K562 (cell line): ENCODE data around the gene LRRC8E. TPM values are rescaled to one million over a fixed set of nuclear protein-coding genes. Genes with fewer than 3 reads are reported as not detected.
A peak's percentile ranks its signal among the peaks of the same experiment; 100 is the strongest.

ENCODE experiments used
- BRD9 ChIP-seq: fragments of 450-650 bp; IDR thresholded peaks from 2 replicates; pipeline ENCODE4 v1.6.1; 2018; ENCODE audit warnings: low read depth; ENCODE audit not compliant: partially characterized antibody
- BRF2 ChIP-seq: IDR thresholded peaks from 3 replicates; pipeline ENCODE4 v1.6.1; 2011; ENCODE audit warnings: borderline replicate concordance, mild to moderate bottlenecking; ENCODE audit not compliant: insufficient read length, insufficient read depth
- EGR1 ChIP-seq: fragments of 450-650 bp; conservative IDR thresholded peaks from 2 replicates; pipeline ENCODE4 v1.6.1; 2017; ENCODE audit warnings: mild to moderate bottlenecking
- ERF ChIP-seq: fragments of 450-650 bp; formaldehyde crosslinking; IDR thresholded peaks from 2 replicates; pipeline ENCODE4 v1.4.0; 2020; ENCODE audit warnings: mild to moderate bottlenecking, mixed read lengths
- FOXJ3 ChIP-seq: sonication (generic); formaldehyde crosslinking; IDR thresholded peaks from 2 replicates; pipeline ENCODE4 v1.4.0; 2020; ENCODE audit warnings: mild to moderate bottlenecking, missing genetic modification reagents
- GABPA ChIP-seq: fragments of 200-800 bp; sonication (Bioruptor generic); conservative IDR thresholded peaks from 2 replicates; pipeline ENCODE4 v1.6.1; 2016; ENCODE audit warnings: low read depth, missing genetic modification characterization, missing compliant biosample characterization
- NCOA6 ChIP-seq: fragments of 450-650 bp; IDR thresholded peaks from 2 replicates; pipeline ENCODE4 v1.6.1; 2017; ENCODE audit warnings: mild to moderate bottlenecking
- PML ChIP-seq: IDR thresholded peaks from 2 replicates; pipeline ENCODE4 v1.6.1; 2012; ENCODE audit warnings: low read length, inconsistent platforms
- SNIP1 ChIP-seq: fragments of 450-650 bp; IDR thresholded peaks from 2 replicates; pipeline ENCODE4 v1.7.1; 2017; ENCODE audit warnings: low read depth, mild to moderate bottlenecking
- SRSF1 ChIP-seq: fragments of 200-400 bp; formaldehyde crosslinking; IDR thresholded peaks from 2 replicates; pipeline ENCODE4 v1.6.1; 2017; ENCODE audit warnings: mild to moderate bottlenecking, low read depth, low read length, moderate library complexity
- ZC3H4 ChIP-seq: sonication (generic); formaldehyde crosslinking; IDR thresholded peaks from 2 replicates; pipeline ENCODE4 v1.9.0; 2021; ENCODE audit warnings: missing genetic modification reagents, borderline replicate concordance
- ZFX ChIP-seq: sonication (generic); formaldehyde crosslinking; IDR thresholded peaks from 2 replicates; pipeline ENCODE4 v1.8.0; 2022; ENCODE audit warnings: mild to moderate bottlenecking, missing genetic modification reagents, moderate library complexity
- ZNF121 ChIP-seq: sonication (generic); formaldehyde crosslinking; conservative IDR thresholded peaks from 2 replicates; pipeline ENCODE4 v1.8.0; 2022; ENCODE audit warnings: missing genetic modification reagents
- ZNF444 ChIP-seq: fragments of 250-450 bp; sonication (Bioruptor Pico); IDR thresholded peaks from 2 replicates; pipeline ENCODE4 v1.4.0; 2020; ENCODE audit warnings: mild to moderate bottlenecking, moderate library complexity
- polyA plus RNA-seq, 8 experiments: library from polyadenylated mRNA; depleted of rRNA in 4 of 8; stranded (reverse) in 5 of 8; unstranded in 3 of 8; fragments of >200 nt; fragmentation: Nextera tagmentation in 2 of 8; fragmentation: Illumina TruSeq in 1 of 8; extraction: Ambion mirVana in 2 of 8; extraction: Trizol in 1 of 8; gene quantifications; 2 replicates each; pipeline versions ENCODE4 v1.2.1 to v1.2.3, GENCODE V29; 2011 to 2014; ENCODE audit warnings: inconsistent platforms in 1 of 8, missing spikeins in 1 of 8
- total RNA-seq, 7 experiments: library from RNA; depleted of rRNA in 6 of 7; stranded (reverse); fragments of >200 nt in 6 of 7; fragmentation: Illumina TruSeq in 2 of 7; extraction: Trizol in 2 of 7; gene quantifications; 2 replicates each; pipeline versions ENCODE4 v1.2.1 to v1.2.3, GENCODE V29; 2011 to 2021; ENCODE audit warnings: low replicate concordance in 1 of 7
- TF ChIP-seq, protein P1 (sequence below): sonication (generic); formaldehyde crosslinking; IDR thresholded peaks from 2 replicates; pipeline ENCODE4 v1.8.1; 2023; ENCODE audit warnings: mild to moderate bottlenecking, missing genetic modification reagents
- TF ChIP-seq, protein P2 (sequence below): fragments of 450-650 bp; formaldehyde crosslinking; IDR thresholded peaks from 2 replicates; pipeline ENCODE4 v1.4.0; 2020; ENCODE audit warnings: mild to moderate bottlenecking, moderate library complexity
- TF ChIP-seq, protein P3 (sequence below): fragments of 250-450 bp; sonication (Bioruptor Pico); IDR thresholded peaks from 2 replicates; pipeline ENCODE4 v1.4.0; 2020; ENCODE audit warnings: mild to moderate bottlenecking, moderate library complexity
- TF ChIP-seq, protein P4 (sequence below), 2 experiments: fragments of 450-650 bp in 1 of 2; sonication (generic) in 1 of 2; formaldehyde crosslinking in 1 of 2; IDR thresholded peaks in 1 of 2; conservative IDR thresholded peaks in 1 of 2; 2 replicates each; pipeline versions ENCODE4 v1.6.1 to v1.8.1; 2016 to 2023; ENCODE audit warnings: mild to moderate bottlenecking in 2 of 2, moderate library complexity in 2 of 2, inconsistent platforms in 1 of 2, missing genetic modification reagents in 1 of 2

The LRRC8E gene
- total and polyA plus RNA-seq, 9 of the 15 experiments (the other 6 are each of a cell fraction or from before 2014, with no cell fraction given) = 0.08 to 5.7 (median 3.5) TPM; not detected in 1

- TF ChIP-seq, protein P1, sequence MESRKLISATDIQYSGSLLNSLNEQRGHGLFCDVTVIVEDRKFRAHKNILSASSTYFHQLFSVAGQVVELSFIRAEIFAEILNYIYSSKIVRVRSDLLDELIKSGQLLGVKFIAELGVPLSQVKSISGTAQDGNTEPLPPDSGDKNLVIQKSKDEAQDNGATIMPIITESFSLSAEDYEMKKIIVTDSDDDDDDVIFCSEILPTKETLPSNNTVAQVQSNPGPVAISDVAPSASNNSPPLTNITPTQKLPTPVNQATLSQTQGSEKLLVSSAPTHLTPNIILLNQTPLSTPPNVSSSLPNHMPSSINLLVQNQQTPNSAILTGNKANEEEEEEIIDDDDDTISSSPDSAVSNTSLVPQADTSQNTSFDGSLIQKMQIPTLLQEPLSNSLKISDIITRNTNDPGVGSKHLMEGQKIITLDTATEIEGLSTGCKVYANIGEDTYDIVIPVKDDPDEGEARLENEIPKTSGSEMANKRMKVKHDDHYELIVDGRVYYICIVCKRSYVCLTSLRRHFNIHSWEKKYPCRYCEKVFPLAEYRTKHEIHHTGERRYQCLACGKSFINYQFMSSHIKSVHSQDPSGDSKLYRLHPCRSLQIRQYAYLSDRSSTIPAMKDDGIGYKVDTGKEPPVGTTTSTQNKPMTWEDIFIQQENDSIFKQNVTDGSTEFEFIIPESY (CRISPR knock-in tag) = no peak
- TF ChIP-seq, protein P2, sequence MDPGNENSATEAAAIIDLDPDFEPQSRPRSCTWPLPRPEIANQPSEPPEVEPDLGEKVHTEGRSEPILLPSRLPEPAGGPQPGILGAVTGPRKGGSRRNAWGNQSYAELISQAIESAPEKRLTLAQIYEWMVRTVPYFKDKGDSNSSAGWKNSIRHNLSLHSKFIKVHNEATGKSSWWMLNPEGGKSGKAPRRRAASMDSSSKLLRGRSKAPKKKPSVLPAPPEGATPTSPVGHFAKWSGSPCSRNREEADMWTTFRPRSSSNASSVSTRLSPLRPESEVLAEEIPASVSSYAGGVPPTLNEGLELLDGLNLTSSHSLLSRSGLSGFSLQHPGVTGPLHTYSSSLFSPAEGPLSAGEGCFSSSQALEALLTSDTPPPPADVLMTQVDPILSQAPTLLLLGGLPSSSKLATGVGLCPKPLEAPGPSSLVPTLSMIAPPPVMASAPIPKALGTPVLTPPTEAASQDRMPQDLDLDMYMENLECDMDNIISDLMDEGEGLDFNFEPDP (CRISPR knock-in tag) = no peak; the same call in 1 of the 2 replicates
- TF ChIP-seq BRF2 (no peak), GABPA (tag) (peak; percentile 42), EGR1 (no peak; the same call in 1 of the 2 replicates), SRSF1 (no peak), BRD9 (no peak), SNIP1 (no peak), PML (peak; percentile 59; the same call in 1 of the 2 replicates), ERF (CRISPR knock-in tag) (peak; percentile 33; the same call in 1 of the 2 replicates), ZNF121 (CRISPR knock-in tag) (no peak), FOXJ3 (no peak), ZNF444 (CRISPR knock-in tag) (no peak), NCOA6 (no peak), ZFX (peak; percentile 95), ZC3H4 (CRISPR knock-in tag) (no peak)
- TF ChIP-seq, protein P3, sequence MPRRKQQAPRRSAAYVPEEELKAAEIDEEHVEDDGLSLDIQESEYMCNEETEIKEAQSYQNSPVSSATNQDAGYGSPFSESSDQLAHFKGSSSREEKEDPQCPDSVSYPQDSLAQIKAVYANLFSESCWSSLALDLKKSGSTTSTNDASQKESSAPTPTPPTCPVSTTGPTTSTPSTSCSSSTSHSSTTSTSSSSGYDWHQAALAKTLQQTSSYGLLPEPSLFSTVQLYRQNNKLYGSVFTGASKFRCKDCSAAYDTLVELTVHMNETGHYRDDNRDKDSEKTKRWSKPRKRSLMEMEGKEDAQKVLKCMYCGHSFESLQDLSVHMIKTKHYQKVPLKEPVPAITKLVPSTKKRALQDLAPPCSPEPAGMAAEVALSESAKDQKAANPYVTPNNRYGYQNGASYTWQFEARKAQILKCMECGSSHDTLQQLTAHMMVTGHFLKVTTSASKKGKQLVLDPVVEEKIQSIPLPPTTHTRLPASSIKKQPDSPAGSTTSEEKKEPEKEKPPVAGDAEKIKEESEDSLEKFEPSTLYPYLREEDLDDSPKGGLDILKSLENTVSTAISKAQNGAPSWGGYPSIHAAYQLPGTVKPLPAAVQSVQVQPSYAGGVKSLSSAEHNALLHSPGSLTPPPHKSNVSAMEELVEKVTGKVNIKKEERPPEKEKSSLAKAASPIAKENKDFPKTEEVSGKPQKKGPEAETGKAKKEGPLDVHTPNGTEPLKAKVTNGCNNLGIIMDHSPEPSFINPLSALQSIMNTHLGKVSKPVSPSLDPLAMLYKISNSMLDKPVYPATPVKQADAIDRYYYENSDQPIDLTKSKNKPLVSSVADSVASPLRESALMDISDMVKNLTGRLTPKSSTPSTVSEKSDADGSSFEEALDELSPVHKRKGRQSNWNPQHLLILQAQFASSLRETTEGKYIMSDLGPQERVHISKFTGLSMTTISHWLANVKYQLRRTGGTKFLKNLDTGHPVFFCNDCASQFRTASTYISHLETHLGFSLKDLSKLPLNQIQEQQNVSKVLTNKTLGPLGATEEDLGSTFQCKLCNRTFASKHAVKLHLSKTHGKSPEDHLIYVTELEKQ (CRISPR knock-in tag) = no peak
- TF ChIP-seq, protein P4, sequence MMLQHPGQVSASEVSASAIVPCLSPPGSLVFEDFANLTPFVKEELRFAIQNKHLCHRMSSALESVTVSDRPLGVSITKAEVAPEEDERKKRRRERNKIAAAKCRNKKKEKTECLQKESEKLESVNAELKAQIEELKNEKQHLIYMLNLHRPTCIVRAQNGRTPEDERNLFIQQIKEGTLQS (IDR thresholded peaks at IDR 0.05) = peak; percentile 100
- TF ChIP-seq, protein P4 (CRISPR knock-in tag; conservative IDR thresholded peaks at IDR 0.05) = peak; percentile 99
These were observed 55.3 kb downstream of the LRRC8E start, which contains the start of gene TIMM44 (continued) for GRCh38 chr19:7943444-7944176.
